Lower lobe of right lung (tissue), 2 donors: Measurements from ENCODE around the gene PRRG4. TPM values are rescaled to one million over a fixed set of nuclear protein-coding genes. Genes with fewer than 3 reads are reported as not detected.

ENCODE experiments used
- ATAC-seq, 2 donors: fragments of 200-7000 bp; cut with Tn5 transposase; one replicate each; pipeline ENCODE4 v1.9.1; 2020 to 2022; ENCODE audit warnings: mild to moderate bottlenecking in 2 of 2, moderate library complexity in 2 of 2
- DNase-seq: peaks from one replicate; pipeline ENCODE4 v3.0.0-alpha.2; 2020
- H3K27ac ChIP-seq: fragments of 200-600 bp; one replicate; pipeline ENCODE4 v1.8.0; 2022
- H3K27me3 ChIP-seq: fragments of 200-600 bp; one replicate; pipeline ENCODE4 v1.8.0; 2022; ENCODE audit warnings: low read depth
- H3K36me3 ChIP-seq: fragments of 200-600 bp; one replicate; pipeline ENCODE4 v1.8.0; 2022; ENCODE audit warnings: mild to moderate bottlenecking
- H3K4me1 ChIP-seq: fragments of 200-600 bp; one replicate; pipeline ENCODE4 v1.8.0; 2022
- H3K4me3 ChIP-seq: fragments of 200-600 bp; one replicate; pipeline ENCODE4 v1.8.0; 2022; ENCODE audit warnings: mild to moderate bottlenecking
- H3K9me3 ChIP-seq: fragments of 200-600 bp; one replicate; pipeline ENCODE4 v1.8.0; 2022
- intact Hi-C: fragments of 100-400 bp; cut with DNase I; formaldehyde crosslinking; loops from one replicate; pipeline ENCODE4 v1.11.0; 2022
- total RNA-seq: library from RNA; stranded (reverse); fragmentation: NEBNext Ultra II Directional; extraction: Animal tissue kit (Norgen Biotek cat#: 25700); gene quantifications from one replicate; pipeline ENCODE4 v1.2.1, GENCODE V29; 2021
- TF ChIP-seq, protein P1 (sequence below): fragments of 200-600 bp; IDR thresholded peaks from one replicate; pipeline ENCODE4 v1.8.0; 2022; ENCODE audit warnings: antibody characterized with exemption, mild to moderate bottlenecking
- donor health status: DM: no; HTN: yes; CAD: no; lungs with severe emphysema.

The PRRG4 gene
- total RNA-seq, 1 donor from 2014 or later, result 12.0 TPM

DNA sequence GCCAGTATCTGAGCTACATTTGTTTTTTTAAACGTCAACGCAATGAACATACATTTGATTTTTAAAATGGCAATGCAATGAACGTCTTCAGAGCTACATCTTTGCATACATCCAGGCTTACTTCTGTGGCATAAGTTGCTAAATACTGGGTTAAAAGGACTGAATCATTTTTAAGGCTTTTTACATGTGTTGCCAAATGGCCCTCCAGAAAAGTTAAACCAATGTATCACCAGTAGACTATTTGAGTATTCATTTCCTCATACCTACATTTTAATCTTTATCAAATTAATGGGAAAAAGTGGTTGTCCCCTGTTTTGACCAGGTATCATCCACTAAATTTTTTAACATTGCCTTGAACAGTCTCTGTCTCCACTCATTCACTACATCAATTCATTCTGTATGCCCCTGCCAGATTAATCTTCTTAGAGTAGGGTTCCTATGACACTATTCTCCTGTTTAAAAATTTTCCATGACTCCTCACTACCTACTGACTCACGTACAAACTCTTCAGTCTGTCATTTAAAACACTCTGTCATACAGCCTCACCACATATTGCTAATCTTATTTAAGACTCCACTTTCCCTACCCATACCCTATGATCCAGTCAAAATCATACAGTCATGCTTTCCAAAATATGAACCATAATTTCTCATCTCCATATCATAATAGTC, 12.4 kb upstream of the PRRG4 start:
- no peak for ATAC-seq
- no peaks in the 10 kb centered on the region for H3K9me3 ChIP-seq
- intact Hi-C loops, result no loop called here
- TF ChIP-seq, protein P1, sequence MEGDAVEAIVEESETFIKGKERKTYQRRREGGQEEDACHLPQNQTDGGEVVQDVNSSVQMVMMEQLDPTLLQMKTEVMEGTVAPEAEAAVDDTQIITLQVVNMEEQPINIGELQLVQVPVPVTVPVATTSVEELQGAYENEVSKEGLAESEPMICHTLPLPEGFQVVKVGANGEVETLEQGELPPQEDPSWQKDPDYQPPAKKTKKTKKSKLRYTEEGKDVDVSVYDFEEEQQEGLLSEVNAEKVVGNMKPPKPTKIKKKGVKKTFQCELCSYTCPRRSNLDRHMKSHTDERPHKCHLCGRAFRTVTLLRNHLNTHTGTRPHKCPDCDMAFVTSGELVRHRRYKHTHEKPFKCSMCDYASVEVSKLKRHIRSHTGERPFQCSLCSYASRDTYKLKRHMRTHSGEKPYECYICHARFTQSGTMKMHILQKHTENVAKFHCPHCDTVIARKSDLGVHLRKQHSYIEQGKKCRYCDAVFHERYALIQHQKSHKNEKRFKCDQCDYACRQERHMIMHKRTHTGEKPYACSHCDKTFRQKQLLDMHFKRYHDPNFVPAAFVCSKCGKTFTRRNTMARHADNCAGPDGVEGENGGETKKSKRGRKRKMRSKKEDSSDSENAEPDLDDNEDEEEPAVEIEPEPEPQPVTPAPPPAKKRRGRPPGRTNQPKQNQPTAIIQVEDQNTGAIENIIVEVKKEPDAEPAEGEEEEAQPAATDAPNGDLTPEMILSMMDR, result no peak
- H3K27ac ChIP-seq, result no peak overlapping the region
- DNase-seq, result no peak
- no peak overlapping the region for H3K4me3 ChIP-seq
- no peaks in the 10 kb centered on the region for H3K4me1 ChIP-seq
- no peaks in the 10 kb centered on the region for H3K27me3 ChIP-seq
- no peaks in the 10 kb centered on the region for H3K36me3 ChIP-seq

DNA sequence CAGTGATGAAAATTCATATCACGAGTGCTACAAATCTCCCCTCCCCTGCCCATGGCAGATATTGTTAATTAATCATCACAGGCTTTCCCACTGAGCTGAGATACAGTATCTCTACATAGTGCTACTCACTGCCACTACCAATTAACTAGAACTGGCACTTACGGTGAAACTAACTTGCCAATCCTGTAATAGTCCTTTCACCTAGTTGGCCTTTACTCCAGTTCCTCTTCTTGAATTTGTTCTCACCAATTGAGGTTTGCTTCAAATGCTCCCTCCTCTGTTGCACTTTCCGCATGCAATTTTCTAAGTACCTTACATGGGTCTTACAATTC, 11.9 kb upstream of the PRRG4 start:
- H3K4me1 ChIP-seq, result no peaks in the 10 kb centered on the region
- H3K9me3 ChIP-seq, result no peaks in the 10 kb centered on the region
- H3K36me3 ChIP-seq, result no peaks in the 10 kb centered on the region
- intact Hi-C loops, result no loop called here
- H3K4me3 ChIP-seq, result no peak overlapping the region
- H3K27ac ChIP-seq, result no peak overlapping the region
- TF ChIP-seq, protein P1, result no peak
- ATAC-seq (no peak), DNase-seq (no peak)
- no peaks in the 10 kb centered on the region for H3K27me3 ChIP-seq

DNA sequence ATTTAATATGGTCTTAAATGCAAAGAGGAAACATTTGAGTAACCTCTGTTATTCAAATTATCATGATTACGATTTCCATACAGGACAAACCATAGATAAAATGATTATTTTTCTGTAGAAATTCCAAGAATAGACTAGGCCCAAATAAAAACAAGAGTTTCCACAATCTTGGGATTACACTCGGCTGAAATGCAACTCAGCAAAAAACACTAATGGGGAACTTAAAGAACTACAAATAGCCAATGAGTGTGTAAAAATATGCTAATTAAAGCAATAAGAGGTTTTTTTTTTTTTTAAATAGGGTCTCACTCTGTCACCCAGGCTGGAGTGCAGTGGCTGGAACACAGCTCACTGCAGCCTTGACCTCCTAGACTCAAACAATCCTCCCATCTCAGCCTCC, 10.5 kb upstream of the PRRG4 start:
- intact Hi-C loops, result no loop called here
- H3K27ac ChIP-seq, result no peak overlapping the region
- no peaks in the 10 kb centered on the region for H3K27me3 ChIP-seq
- no peaks in the 10 kb centered on the region for H3K9me3 ChIP-seq
- no peaks in the 10 kb centered on the region for H3K36me3 ChIP-seq
- DNase-seq (no peak), ATAC-seq (no peak)
- no peaks in the 10 kb centered on the region for H3K4me1 ChIP-seq
- H3K4me3 ChIP-seq, result no peak overlapping the region
- TF ChIP-seq, protein P1, result no peak

DNA sequence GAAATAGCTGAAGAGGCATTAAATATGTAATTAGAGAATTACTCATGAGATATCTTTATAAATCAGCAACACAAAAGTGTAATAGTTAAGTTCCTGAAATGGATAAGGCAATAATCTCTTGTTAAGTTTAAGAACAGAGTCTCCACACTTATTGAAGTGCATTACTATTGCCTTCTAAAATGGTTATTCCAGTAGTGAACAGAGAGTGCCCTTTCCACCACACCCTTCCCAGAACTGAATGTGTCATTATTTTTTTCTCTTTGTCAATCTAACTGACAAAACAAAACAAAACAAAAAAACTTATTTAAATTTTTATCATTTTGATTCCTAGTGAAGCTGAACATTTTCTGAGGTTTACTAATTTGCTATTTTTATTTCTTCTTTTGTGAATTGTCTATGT, 9.2 kb upstream of the PRRG4 start:
- intact Hi-C loops, result no loop called here
- H3K4me3 ChIP-seq, result no peak overlapping the region
- H3K36me3 ChIP-seq, result no peaks in the 10 kb centered on the region
- ATAC-seq (no peak), DNase-seq (no peak)
- no peaks in the 10 kb centered on the region for H3K4me1 ChIP-seq
- H3K27ac ChIP-seq, result no peak overlapping the region
- TF ChIP-seq, protein P1, result no peak
- H3K9me3 ChIP-seq, result no peaks in the 10 kb centered on the region
- H3K27me3 ChIP-seq, result no peaks in the 10 kb centered on the region

DNA sequence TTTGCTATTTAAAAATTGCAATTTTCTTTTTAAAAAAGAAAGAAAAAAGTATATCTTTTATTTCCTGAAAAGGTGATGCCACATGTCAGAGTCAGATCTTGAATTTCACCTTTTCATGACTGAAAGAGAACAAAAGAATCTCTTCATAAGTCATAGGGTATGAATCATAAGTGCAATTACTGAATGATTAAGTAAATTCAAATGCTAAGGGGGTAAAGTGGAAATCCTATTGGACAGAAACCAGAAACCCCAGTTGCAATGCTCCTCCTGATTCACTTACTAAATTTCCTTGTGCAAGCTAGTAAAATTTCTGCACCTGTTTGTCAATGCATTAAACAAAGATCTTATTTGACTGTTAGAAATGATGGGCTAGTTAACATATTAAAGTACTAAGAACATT, 8.2 kb upstream of the PRRG4 start:
- TF ChIP-seq, protein P1, result no peak
- ATAC-seq (no peak), DNase-seq (no peak)
- Histone ChIP-seq H3K27ac (no peak overlapping the region), H3K4me1 (no peaks in the 10 kb centered on the region), H3K4me3 (no peak overlapping the region), H3K27me3 (no peaks in the 10 kb centered on the region), H3K36me3 (no peaks in the 10 kb centered on the region), H3K9me3 (no peaks in the 10 kb centered on the region)
- intact Hi-C loops, result no loop called here
